GM21528 (cell line): ENCODE data around the gene RPAP2.

Experiments used
- ATAC-seq: cut with Tn5 transposase; IDR thresholded peaks from one replicate; pipeline ENCODE4 v1.9.1; 2021; ENCODE audit warnings: mild to moderate bottlenecking, moderate library complexity; ENCODE audit not compliant: unreplicated experiment, low FRiP score

Gene RPAP2

GRCh38 chr1:92443893-92444292, 145.0 kb downstream of the RPAP2 start:
- no peak for ATAC-seq

GRCh38 chr1:92444351-92444750, 145.5 kb downstream of the RPAP2 start:
- ATAC-seq, result no peak

- ATAC-seq, result no peak
Measured at GRCh38 chr1:92445865-92446264, 147.0 kb downstream of the RPAP2 start.

- no peak for ATAC-seq
Measured at GRCh38 chr1:92446546-92446945, 147.7 kb downstream of the RPAP2 start.

GRCh38 chr1:92447033-92447681, 148.3 kb downstream of the RPAP2 start:
- no peak for ATAC-seq

- ATAC-seq, result no peak
Measured at GRCh38 chr1:92447976-92448375, 149.1 kb downstream of the RPAP2 start.
